NCI-H2107 treated with DMSO at 0.1 percent for 48 hours (cell line): ENCODE data around the gene ABTB2.

Experiments
- DNase-seq: peaks from one replicate; lab custom pipeline; 2025; ENCODE audit not compliant: unreplicated experiment; lab: John Stamatoyannopoulos, UW

Gene ABTB2

GRCh38 chr11:34344410-34344767 lies 13.4 kb downstream of the ABTB2 start:
- DNase-seq, result no peak

- no peak for DNase-seq
These were observed 14.1 kb downstream of the ABTB2 start for GRCh38 chr11:34343686-34344085.

DNA sequence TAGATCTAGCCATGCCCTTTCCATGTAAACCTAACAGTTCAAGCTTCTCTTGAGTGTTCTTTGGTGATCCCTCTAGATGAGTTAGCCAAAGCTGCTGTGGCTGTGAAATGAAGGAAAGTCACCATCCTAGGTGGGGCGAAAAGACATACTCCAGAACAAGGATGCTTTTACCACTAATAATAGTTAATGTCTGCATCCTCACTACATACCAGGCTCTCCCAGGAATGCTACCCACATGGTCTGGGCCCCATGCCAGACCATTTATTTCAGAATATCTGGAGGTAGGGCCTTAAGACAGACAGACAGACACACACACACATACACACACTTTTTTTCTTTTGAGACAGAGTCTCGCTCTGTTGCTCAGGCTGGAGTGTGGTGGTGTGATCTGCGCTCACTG lies 14.7 kb downstream of the ABTB2 start:
- DNase-seq, result no peak

DNA sequence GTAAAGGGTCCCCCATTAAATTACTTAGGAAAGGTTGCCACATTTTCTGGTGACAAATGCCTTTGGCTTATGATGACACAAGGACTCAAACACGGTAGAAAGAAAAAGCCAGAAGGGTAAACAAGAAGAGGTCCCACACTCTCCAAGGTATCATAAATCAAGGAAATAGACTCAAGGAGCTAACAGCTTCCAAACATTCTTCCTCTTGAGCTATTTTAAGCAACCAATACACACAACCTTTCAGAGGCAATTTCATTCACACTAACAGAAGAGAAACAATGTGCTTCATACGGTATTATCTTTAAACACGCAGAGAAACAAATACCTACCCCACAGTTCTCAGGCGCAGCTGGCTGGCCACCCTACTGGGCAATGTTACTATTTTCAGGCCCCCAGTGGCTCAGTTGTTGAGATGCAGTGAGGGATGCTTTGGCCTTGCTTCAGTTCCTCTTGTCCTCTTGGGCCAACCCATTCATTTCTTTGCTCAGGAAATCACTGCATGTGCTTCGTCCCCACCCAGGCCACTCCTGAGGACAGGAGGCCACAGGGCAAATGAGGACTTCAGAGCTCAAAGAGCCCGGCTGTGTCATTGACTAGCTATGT lies 15.8 kb downstream of the ABTB2 start:
- no peak for DNase-seq

GRCh38 chr11:34341096-34341495 lies 16.7 kb downstream of the ABTB2 start:
- DNase-seq, result no peak

DNA sequence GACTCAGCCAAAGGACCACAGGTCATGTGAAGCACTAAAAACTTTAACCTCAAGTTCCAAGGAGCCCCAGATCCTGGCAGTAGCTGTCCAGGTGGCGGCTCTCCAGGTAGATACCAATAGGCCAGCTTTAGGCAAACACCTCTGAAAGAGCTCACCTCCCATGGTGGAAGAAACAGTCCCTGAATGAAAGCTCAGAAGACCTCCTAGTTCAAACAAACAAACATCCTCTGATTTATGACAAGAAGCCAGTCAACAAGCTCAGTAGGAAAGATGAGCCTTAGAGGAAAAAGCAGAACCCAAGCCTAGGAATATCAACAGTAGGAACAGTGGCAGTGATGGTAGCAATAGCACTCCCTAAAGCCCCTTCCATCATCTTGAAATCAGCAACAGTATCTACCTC lies 17.2 kb downstream of the ABTB2 start:
- no peak for DNase-seq

DNA sequence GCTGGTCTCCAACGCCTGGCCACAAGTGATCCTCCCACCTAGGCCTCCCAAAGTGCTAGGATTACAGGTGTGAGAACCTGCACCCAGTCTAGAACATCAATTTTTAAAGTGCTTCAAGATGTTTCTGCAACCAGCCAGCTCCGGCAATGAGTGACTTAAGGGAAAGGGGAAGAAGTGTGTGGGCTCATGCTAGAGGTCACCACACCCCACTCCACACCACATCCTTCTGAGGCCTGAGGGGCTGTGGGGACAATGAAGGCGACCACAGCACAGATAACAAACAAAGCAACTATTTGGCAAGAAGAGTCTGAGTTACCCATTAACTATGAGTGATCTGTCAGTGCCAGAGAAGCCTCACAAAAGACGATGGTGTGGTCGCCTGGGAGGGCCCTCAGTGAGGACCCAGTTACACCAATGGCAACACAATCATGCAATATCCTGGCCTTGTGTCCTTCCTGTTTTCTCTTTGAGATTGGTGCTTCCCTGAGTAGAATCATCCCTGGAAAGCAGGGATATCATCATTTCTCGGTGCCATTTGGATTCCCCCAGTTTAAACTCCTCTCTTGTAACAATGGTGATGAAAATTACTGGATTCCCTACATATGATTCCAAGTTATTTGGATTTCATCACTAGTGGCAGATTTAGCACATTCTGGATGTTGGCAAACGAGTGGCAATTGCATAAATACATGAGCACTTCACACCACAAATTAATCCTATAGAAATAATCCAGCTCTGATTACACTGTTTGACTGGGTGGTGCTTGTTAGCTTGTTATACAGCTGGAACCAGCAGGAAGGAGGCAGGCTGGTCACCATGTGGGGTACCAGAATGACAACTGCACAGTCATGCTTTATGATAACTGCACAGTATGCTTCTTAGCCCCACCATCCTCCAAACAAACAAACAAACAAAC lies 18.4 kb downstream of the ABTB2 start:
- no peak for DNase-seq

- DNase-seq, result no peak
These were observed 20.8 kb downstream of the ABTB2 start for GRCh38 chr11:34337016-34337415.

DNA sequence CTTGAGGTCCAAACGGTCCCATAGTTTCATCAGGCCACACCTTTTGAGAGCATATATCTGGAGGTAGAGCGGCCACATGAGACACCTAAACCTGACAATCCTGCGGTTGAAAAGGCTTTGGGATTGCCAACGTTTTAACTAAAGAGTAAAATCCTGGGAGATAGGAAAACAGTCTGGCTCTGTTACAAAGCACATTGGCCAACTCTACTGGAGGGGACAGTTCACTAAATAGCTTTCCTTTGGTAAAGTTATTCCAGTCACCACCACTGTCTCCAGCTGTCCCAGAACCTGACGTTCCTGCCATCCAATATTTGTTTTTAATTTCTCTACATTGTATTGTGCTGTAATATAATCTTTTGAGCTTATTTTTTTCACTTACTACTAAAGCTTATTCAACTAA lies 22.0 kb downstream of the ABTB2 start:
- no peak for DNase-seq

DNA sequence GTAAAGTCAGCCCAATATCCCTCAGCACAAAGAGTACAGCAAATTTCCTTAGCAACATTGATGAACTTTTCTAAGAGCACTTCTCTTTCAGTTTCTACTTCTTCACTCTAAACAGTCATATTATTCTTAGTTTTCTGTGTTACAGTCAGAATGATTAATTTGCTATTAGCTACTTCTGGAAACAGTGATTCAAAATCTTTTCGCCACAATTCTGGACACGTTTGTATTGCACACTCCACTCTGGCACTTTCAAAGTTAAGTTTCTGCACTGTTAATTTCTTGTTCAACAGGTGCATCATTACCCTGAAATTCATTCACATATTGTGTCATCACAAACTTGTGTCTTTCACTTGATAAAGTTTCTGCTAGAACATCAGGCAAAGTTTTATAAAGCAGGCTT lies 22.5 kb downstream of the ABTB2 start:
- DNase-seq, result no peak

GRCh38 chr11:34333787-34334186 lies 24.0 kb downstream of the ABTB2 start:
- DNase-seq, result no peak

DNA sequence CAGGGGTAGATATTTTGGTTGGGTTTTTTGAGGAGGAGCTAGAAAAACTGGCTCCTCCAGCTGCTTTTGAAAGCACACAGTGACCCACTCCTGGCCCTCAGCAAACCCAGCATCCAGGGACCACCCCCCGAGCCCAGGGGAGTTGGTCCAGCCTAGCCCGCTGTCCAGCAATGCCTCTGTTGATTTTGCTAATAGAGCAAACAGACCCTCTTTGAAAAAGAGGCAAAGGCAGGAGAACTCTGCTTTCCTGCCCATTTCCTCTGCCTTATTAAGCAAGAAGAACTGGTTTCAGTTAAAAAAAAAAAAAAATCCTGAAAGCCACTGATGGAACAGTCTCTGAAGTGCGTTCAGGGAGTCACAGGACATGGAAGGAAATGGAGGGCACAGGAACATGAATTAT lies 25.3 kb downstream of the ABTB2 start:
- no peak for DNase-seq

- DNase-seq, result no peak
These were observed 26.1 kb downstream of the ABTB2 start for GRCh38 chr11:34331736-34332135.

- no peak for DNase-seq
These were observed 26.5 kb downstream of the ABTB2 start for GRCh38 chr11:34331329-34331728.

- DNase-seq, result no peak
These were observed 27.2 kb downstream of the ABTB2 start for GRCh38 chr11:34330653-34331052.

DNA sequence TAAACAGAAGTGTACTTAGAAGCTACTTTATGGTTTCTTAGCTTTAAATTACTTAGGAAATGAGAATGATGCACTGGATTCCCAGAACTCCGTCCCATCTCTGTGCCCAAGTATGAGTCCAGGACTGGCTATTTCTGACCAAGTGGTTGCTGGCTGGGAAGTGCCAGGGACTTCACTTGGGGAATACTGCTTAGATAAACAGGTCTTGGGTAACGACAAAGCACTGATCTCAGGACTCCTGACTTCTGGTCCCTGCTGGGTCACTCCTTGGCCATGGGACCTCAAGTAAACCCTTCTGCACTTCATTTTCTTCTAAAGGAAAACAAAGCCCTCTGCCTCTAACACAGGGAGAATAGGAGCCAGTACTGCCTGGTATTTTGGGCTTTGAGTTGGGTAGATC lies 27.9 kb downstream of the ABTB2 start:
- DNase-seq, result no peak

GRCh38 chr11:34328632-34328910 lies 29.2 kb downstream of the ABTB2 start:
- no peak for DNase-seq

DNA sequence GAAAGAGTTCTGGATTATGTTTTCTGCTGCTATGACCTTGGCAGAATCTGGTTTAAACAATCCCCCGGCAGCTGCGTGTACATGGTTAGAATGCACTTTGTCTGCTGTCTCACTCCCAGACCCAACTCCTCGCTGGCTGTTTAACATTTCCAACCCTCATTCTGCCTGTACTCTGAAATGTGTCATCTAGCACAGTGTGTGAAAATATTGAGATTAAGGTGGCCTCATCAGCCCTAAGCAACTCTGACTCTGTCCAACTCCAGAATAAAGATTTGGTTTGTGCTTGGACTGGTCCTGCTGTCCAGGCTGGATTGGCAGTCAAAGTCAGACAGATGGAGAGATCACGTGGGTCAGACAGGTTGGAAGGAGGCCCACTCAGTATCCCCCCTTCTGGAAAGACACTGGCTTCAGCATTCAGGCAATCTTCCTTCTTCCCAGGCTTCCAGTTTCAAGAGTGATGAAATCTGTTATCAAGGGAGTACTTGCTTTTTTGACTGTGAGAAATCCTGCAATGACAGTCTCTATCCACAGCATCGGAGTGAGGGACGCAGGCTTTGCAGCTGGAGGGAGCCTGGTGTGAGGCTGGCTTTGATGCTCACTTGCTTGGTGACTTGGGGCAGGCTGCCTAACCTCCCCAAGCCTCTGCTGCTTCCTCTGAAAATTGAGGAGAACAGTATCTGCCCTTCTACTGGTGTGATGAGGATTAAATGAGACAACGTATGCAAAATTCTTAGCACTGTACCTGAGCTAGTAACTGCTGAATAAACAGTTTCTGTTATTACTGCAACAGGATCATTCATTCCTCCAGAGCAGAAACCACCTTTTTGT lies 29.8 kb downstream of the ABTB2 start:
- no peak for DNase-seq

DNA sequence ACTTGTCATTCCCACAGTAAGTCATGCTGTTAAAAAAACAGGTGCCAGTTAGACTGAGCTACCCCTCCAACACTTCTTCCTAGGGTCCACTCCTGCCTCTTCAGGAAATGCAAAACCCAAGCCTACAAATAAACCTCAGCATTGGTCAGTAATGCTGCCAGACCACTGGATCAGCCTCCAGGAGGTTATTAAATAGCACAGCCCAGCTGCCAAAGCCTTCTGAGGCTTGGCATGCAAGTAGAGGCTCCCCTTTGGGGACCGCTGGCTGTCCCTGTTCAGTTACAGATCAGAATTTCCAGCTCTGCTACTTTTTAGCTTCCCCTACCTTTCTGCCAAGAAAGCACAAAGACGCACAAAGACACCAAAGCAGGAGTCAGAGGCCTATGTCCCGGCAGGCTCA lies 33.3 kb downstream of the ABTB2 start:
- no peak for DNase-seq

- DNase-seq, result no peak
These were observed 34.2 kb downstream of the ABTB2 start for GRCh38 chr11:34323601-34324000.

DNA sequence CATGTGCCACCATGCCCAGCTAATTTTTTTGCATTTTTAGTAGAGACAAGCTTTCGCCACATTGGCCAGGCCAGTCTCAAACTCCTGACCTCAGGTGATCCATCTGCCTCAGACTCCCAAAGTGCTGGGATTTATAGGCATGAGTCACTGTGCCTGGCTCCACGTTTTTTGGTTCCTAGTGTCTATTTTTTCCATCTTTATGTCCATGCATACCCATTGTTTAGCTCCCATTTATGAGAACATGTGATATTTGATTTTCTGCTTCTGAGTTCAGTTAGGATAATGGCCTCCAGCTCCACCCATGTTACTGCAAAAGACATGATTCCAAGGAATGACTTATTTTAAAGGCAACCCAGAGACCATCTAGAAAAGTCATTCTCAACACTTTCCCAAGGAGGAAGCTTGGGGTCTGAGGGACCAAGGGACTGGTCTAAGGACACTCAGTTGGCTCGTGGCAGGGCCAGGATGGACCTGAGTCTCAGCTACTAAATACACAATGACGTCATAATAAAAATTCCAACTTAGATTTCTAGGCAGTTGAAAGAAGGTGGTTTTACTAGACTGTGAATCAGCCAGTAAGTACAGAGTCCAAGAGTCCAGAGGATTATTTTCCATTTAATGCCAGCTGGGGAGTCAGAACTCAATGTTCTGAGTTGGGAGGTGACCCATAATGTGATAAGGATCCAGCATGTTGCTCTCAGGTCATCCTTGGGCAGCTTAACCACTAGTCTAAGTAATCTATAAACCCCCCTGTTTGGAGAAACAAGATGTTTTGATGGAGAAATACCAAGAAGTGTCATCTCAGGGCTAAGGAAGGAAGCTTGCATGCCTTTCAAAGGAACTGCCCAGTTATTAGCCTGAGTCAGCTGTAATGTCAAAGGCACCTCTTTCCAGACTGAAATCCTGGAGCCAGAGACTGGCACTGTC lies 39.4 kb downstream of the ABTB2 start:
- DNase-seq, result no peak
